ENCODE data around the gene NFIC. TPM values are rescaled to one million over a fixed set of nuclear protein-coding genes. Genes with fewer than 3 reads are reported as not detected.

Gene NFIC
- total and polyA plus RNA-seq, 2 of the 4 experiments (the other 2 are of a cell fraction): 21.9 to 32.1 TPM

DNA sequence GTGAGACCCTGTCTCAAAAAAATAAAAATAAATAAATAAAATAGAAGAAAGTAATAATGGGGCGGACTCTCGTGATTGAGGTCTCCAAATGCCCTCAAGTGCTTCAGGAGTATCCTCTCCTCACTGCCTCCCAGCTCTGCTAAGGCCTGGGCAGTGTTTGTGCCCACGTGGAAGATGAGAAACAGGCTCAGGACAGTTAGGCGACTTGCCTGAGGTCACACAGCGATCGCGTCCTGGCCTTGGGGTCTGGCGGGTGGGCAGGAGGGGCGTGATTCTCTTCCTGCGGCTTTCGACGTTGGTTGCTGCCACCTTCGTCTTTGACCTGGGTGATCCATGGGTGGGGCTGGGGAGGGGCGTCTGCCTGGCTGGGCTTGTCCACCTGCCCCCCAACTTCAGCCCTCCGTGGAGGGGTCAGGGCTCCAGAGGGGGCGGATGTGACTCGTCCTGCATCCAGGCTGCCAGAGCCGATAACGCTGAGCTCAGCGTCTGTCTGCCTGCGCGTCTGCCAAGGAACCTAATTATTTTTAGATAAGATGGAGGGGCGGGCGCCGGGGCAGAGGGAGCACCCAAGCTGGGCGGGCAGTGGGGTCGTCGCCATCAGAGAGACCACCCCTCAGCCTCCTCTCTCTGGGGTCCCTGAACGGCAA is 56.9 kb downstream of the NFIC start:
- H2AFZ ChIP-seq (replicated peaks; ENCODE audit: low read length, poor library complexity): no peak overlapping the region
- TF ChIP-seq RCOR1 (IDR thresholded peaks at IDR 0.05; ENCODE audit: insufficient replicate concordance, low read length): peak; percentile 17
- TF ChIP-seq, protein P1, sequence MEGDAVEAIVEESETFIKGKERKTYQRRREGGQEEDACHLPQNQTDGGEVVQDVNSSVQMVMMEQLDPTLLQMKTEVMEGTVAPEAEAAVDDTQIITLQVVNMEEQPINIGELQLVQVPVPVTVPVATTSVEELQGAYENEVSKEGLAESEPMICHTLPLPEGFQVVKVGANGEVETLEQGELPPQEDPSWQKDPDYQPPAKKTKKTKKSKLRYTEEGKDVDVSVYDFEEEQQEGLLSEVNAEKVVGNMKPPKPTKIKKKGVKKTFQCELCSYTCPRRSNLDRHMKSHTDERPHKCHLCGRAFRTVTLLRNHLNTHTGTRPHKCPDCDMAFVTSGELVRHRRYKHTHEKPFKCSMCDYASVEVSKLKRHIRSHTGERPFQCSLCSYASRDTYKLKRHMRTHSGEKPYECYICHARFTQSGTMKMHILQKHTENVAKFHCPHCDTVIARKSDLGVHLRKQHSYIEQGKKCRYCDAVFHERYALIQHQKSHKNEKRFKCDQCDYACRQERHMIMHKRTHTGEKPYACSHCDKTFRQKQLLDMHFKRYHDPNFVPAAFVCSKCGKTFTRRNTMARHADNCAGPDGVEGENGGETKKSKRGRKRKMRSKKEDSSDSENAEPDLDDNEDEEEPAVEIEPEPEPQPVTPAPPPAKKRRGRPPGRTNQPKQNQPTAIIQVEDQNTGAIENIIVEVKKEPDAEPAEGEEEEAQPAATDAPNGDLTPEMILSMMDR (conservative IDR thresholded peaks at IDR 0.05; ENCODE audit: low read depth, low read length): no peak
- TF ChIP-seq MAFK (IDR thresholded peaks at IDR 0.05; ENCODE audit: low read depth, low read length): peak; percentile 84
- peak; percentile 46 for ATAC-seq (ENCODE audit: low read depth)
- POLR2A ChIA-PET (ENCODE audit: unreplicated experiment): no interaction called here
- intact Hi-C loops (cut with micrococcal nuclease): no loop called here
- peak overlapping the region; percentile 25; the same call in 1 of the 2 replicates for H3K4ac ChIP-seq (ENCODE audit: low read depth, low read length)
- no peak overlapping the region for H4K5ac ChIP-seq (ENCODE audit: low read depth, low read length)
- peak; percentile 28 for DNase-seq
- H2BK5ac ChIP-seq (ENCODE audit: low read depth, low read length, poor library complexity, severe bottlenecking): no peak overlapping the region
- peak overlapping the region in 1 of 2 experiments; percentile 56; a peak in 1 of 4 replicates for H4K8ac ChIP-seq (ENCODE audit: low read depth in 2 of 2, low read length in 2 of 2)
- no peak overlapping the region for H3K4me3 ChIP-seq (ENCODE audit: insufficient read depth, low read depth, low read length)
- no TSS peak for BruUV-seq (replicated peaks)
- 0 out of 2 replicates have a peak overlapping the region, but pooled peaks have one; percentile 21 for H3K14ac ChIP-seq (replicated peaks; ENCODE audit: low read depth, low read length)
- H2AK5ac ChIP-seq (ENCODE audit: low read depth, low read length): peak overlapping the region; percentile 58; the same call in 1 of the 2 replicates
- CTCF ChIA-PET: no interaction called here
- peaks cover 28 to 83% of the 10 kb centered on the region in 2 experiments for H3K79me1 ChIP-seq (ENCODE audit: low read depth in 1 of 2, low read length in 2 of 2)
- H4K20me1 ChIP-seq (ENCODE audit: insufficient read depth, low read length): peaks cover 33% of the 10 kb centered on the region
- peak overlapping the region; percentile 38; the same call in 1 of the 2 replicates for H3K23ac ChIP-seq (ENCODE audit: low read depth, low read length)
- peaks cover 26% of the 10 kb centered on the region for H3K36me3 ChIP-seq (ENCODE audit: control insufficient read depth, insufficient read depth, low read length)
- H3K18ac ChIP-seq (ENCODE audit: low read depth, low read length): no peak overlapping the region
- H2BK15ac ChIP-seq (ENCODE audit: low read depth, low read length): no peak overlapping the region
- in situ Hi-C loops (cut with MboI; ENCODE audit: low sequenced_read_pairs): no loop called here
- peaks cover 10% of the 10 kb centered on the region for H3K4me1 ChIP-seq (ENCODE audit: control insufficient read depth, insufficient read depth, low read length)
- H2BK20ac ChIP-seq (ENCODE audit: low read depth, low read length): no peak overlapping the region
- H2BK120ac ChIP-seq (ENCODE audit: low read depth, low read length): no peak overlapping the region
- dilution Hi-C loops (cut with HindIII; ENCODE audit: low sequenced_read_pairs, unreplicated experiment): no loop called here
- no peaks in the 10 kb centered on the region for H3K9me3 ChIP-seq (ENCODE audit: control insufficient read depth, insufficient read depth, low read length)
- H3K9ac ChIP-seq (ENCODE audit: low read depth, low read length): no peak overlapping the region
- no peak overlapping the region for H2AK9ac ChIP-seq (replicated peaks; ENCODE audit: low read depth, low read length, poor library complexity)
- peaks cover 6% of the 10 kb centered on the region; the same call in 1 of the 2 replicates for H3K9me1 ChIP-seq (ENCODE audit: insufficient read depth, low read length)
- no peak overlapping the region for H3K56ac ChIP-seq (ENCODE audit: extremely low read depth, insufficient read depth, low read length)
- H4K91ac ChIP-seq (ENCODE audit: insufficient read depth, low read depth, low read length): no peak overlapping the region
- no peaks in the 10 kb centered on the region for H3K27me3 ChIP-seq (ENCODE audit: control insufficient read depth, insufficient read depth, low read length)
- no CpG with 5 or more reads among the region's 29 CpGs for WGBS, 2 experiments (ENCODE audit: extremely low coverage in 2 of 2, insufficient read length in 1 of 2)
- H3K27ac ChIP-seq (ENCODE audit: insufficient read depth, low read length): no peak overlapping the region
- H3K4me2 ChIP-seq (ENCODE audit: low read depth, low read length): no peak overlapping the region
